ENCODE measurements around the gene HES5. TPM values are rescaled to one million over a fixed set of nuclear protein-coding genes. Genes with fewer than 3 reads are reported as not detected.

The HES5 gene
- total RNA-seq, 1 experiment from 2014 or later = not detected

GRCh38 chr1:2502210-2502609 is 27.9 kb downstream of the HES5 start:
- no peak overlapping the region for H4K91ac ChIP-seq (ENCODE audit: insufficient read length, low read depth, low read length)
- H2BK15ac ChIP-seq (ENCODE audit: low read depth, low read length) = no peak overlapping the region
- no CpG with 5 or more reads among the region's 34 CpGs for WGBS (ENCODE audit: extremely low coverage, insufficient read length, low lambda C conversion rate)
- H3K23ac ChIP-seq (ENCODE audit: insufficient read length, low read depth, low read length) = no peak overlapping the region
- H3K4ac ChIP-seq (ENCODE audit: low read depth, low read length) = no peak overlapping the region
- H2BK120ac ChIP-seq (ENCODE audit: low read depth, low read length, poor library complexity, severe bottlenecking) = no peak overlapping the region
- Mint-ChIP-seq H3K27me3 (ENCODE audit: low read depth) (peaks cover 10% of the 10 kb centered on the region), H3K36me3 (ENCODE audit: insufficient read depth in 1 of 3, low read depth in 3 of 3) (no peaks in the 10 kb centered on the region), H3K4me3 (no peak overlapping the region), H3K27ac (no peak overlapping the region), H3K4me1 (no peaks in the 10 kb centered on the region), H3K9me3 (no peaks in the 10 kb centered on the region)
- no peaks in the 10 kb centered on the region for H3K79me1 ChIP-seq (ENCODE audit: insufficient read depth, low read depth, low read length, poor library complexity, severe bottlenecking)
- TF ChIP-seq, protein P1, sequence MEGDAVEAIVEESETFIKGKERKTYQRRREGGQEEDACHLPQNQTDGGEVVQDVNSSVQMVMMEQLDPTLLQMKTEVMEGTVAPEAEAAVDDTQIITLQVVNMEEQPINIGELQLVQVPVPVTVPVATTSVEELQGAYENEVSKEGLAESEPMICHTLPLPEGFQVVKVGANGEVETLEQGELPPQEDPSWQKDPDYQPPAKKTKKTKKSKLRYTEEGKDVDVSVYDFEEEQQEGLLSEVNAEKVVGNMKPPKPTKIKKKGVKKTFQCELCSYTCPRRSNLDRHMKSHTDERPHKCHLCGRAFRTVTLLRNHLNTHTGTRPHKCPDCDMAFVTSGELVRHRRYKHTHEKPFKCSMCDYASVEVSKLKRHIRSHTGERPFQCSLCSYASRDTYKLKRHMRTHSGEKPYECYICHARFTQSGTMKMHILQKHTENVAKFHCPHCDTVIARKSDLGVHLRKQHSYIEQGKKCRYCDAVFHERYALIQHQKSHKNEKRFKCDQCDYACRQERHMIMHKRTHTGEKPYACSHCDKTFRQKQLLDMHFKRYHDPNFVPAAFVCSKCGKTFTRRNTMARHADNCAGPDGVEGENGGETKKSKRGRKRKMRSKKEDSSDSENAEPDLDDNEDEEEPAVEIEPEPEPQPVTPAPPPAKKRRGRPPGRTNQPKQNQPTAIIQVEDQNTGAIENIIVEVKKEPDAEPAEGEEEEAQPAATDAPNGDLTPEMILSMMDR (conservative IDR thresholded peaks at IDR 0.05) = no peak
- no peak overlapping the region for H3K27ac ChIP-seq (ENCODE audit: insufficient read length, low read depth, low read length)
- H2BK5ac ChIP-seq (ENCODE audit: insufficient read length, low read length) = no peak overlapping the region
- DNase-seq = no peak
- H2AK5ac ChIP-seq (ENCODE audit: insufficient read length, low read length) = no peak overlapping the region
- no peak overlapping the region for H3K9ac ChIP-seq (ENCODE audit: extremely low read depth, insufficient read length, low read length)
- H4K5ac ChIP-seq (ENCODE audit: insufficient read length, low read depth, low read length) = no peak overlapping the region
- no peaks in the 10 kb centered on the region for H3K9me3 ChIP-seq (ENCODE audit: control insufficient read depth, low read depth, low read length)
- H3K14ac ChIP-seq (ENCODE audit: insufficient read depth, low read length) = no peak overlapping the region; the same call in 1 of the 2 replicates
- H3K27me3 ChIP-seq (ENCODE audit: insufficient read depth, low read length) = no peaks in the 10 kb centered on the region
- H2BK12ac ChIP-seq (ENCODE audit: insufficient read length, low read depth, low read length) = no peak overlapping the region
- no peak overlapping the region for H3K18ac ChIP-seq (ENCODE audit: insufficient read length, low read depth, low read length)
- H3K56ac ChIP-seq (ENCODE audit: insufficient read length, low read depth, low read length) = no peak overlapping the region
- H2AFZ ChIP-seq (ENCODE audit: low read length) = no peak overlapping the region
- H4K20me1 ChIP-seq (ENCODE audit: control insufficient read depth, insufficient read depth, insufficient read length) = no peaks in the 10 kb centered on the region
- H3K4me2 ChIP-seq (ENCODE audit: insufficient read depth, insufficient read length, low read length) = no peak overlapping the region
- H2BK20ac ChIP-seq (ENCODE audit: low read depth, low read length, poor library complexity, severe bottlenecking) = no peak overlapping the region
- no peak overlapping the region for H4K8ac ChIP-seq (replicated peaks; ENCODE audit: insufficient read length, low read depth, low read length)
- no peak overlapping the region for H3T11ph ChIP-seq (ENCODE audit: low read length)
- no peaks in the 10 kb centered on the region for H3K79me2 ChIP-seq (ENCODE audit: insufficient read depth, low read length)
- H3K23me2 ChIP-seq (ENCODE audit: insufficient read length, low read depth, low read length, poor library complexity, severe bottlenecking) = no peaks in the 10 kb centered on the region
- no peaks in the 10 kb centered on the region for H3K4me1 ChIP-seq (ENCODE audit: insufficient read depth, low read length)
